SK-N-SH treated with all-trans-retinoic acid at 6 μM for 48 hours (cell line): Measurements from ENCODE around the gene C3orf49.

Experiments
- ARNTL ChIP-seq: fragments of 450-650 bp; formaldehyde crosslinking; IDR thresholded peaks from 2 replicates; pipeline ENCODE4 v1.5.0; 2020; ENCODE audit warnings: low read depth, mild to moderate bottlenecking, moderate library complexity, borderline replicate concordance
- CREB5 ChIP-seq: fragments of 250-450 bp; sonication (Bioruptor Pico); IDR thresholded peaks from 2 replicates; pipeline ENCODE4 v1.5.1; 2020; ENCODE audit warnings: low read depth, mild to moderate bottlenecking, moderate library complexity
- CSDC2 ChIP-seq: fragments of 250-450 bp; sonication (Bioruptor Pico); IDR thresholded peaks from 2 replicates; pipeline ENCODE4 v1.5.0; 2020; ENCODE audit warnings: mild to moderate bottlenecking, moderate library complexity
- ISL1 ChIP-seq: fragments of 250-450 bp; sonication (Bioruptor Pico); IDR thresholded peaks from 2 replicates; pipeline ENCODE4 v2.1.2; 2022; ENCODE audit warnings: mild to moderate bottlenecking, moderate library complexity
- OSR1 ChIP-seq: fragments of 250-450 bp; sonication (Bioruptor Pico); IDR thresholded peaks from 2 replicates; pipeline ENCODE4 v1.8.0; 2022; ENCODE audit warnings: moderate library complexity, mild to moderate bottlenecking, inconsistent platforms
- PATZ1 ChIP-seq: fragments of 250-450 bp; sonication (Bioruptor Pico); IDR thresholded peaks from 2 replicates; pipeline ENCODE4 v1.8.0; 2020; ENCODE audit warnings: mild to moderate bottlenecking, moderate library complexity, borderline replicate concordance
- PPARA ChIP-seq: fragments of 250-450 bp; sonication (Bioruptor Pico); IDR thresholded peaks from 2 replicates; pipeline ENCODE4 v1.5.0; 2020; ENCODE audit warnings: mild to moderate bottlenecking, borderline replicate concordance
- ZC3H10 ChIP-seq: fragments of 250-450 bp; sonication (Bioruptor Pico); IDR thresholded peaks from 2 replicates; pipeline ENCODE4 v1.5.1; 2021; ENCODE audit warnings: mild to moderate bottlenecking, moderate library complexity
- ZNF70 ChIP-seq: fragments of 450-650 bp; formaldehyde crosslinking; IDR thresholded peaks from 2 replicates; pipeline ENCODE4 v1.5.0; 2020; ENCODE audit warnings: mild to moderate bottlenecking, moderate library complexity
- ZNF8 ChIP-seq: fragments of 450-650 bp; formaldehyde crosslinking; IDR thresholded peaks from 2 replicates; pipeline ENCODE4 v1.5.0; 2020; ENCODE audit warnings: mild to moderate bottlenecking, moderate library complexity

- TF ChIP-seq PPARA (no peak), PATZ1 (CRISPR knock-in tag) (no peak), ARNTL (CRISPR knock-in tag) (no peak), ZNF70 (no peak), CREB5 (CRISPR knock-in tag) (no peak), ISL1 (CRISPR knock-in tag) (no peak), ZC3H10 (CRISPR knock-in tag) (no peak), CSDC2 (no peak), OSR1 (CRISPR knock-in tag) (no peak), ZNF8 (CRISPR knock-in tag) (no peak)
Observed at GRCh38 chr3:63798949-63799348, 20.1 kb upstream of the C3orf49 start.
